AG20443 (cell line): ENCODE results near the gene NOL6.
A peak's percentile ranks its signal among the peaks of the same experiment; 100 is the strongest.
"Not testable (repeated sequence)": the region's sequence is repeated elsewhere in the genome, so short reads cannot be mapped to it uniquely, and the experiment has no call there.

Experiments used
- DNase-seq: peaks from one replicate; pipeline ENCODE4 v3.0.0; 2012; ENCODE audit warnings: low spot score, mixed read lengths

NOL6 gene

GRCh38 chr9:33431420-33431819 is 42.3 kb downstream of the NOL6 start:
- no peak for DNase-seq

GRCh38 chr9:33430942-33431341 is 42.8 kb downstream of the NOL6 start:
- peak; percentile 41 for DNase-seq

- no peak for DNase-seq
Measured at GRCh38 chr9:33429256-33429985, 44.3 kb downstream of the NOL6 start.

- no peak for DNase-seq
Measured at GRCh38 chr9:33426843-33427293, 46.9 kb downstream of the NOL6 start.

- DNase-seq: no peak
Measured at GRCh38 chr9:33425128-33425533, 48.6 kb downstream of the NOL6 start.

GRCh38 chr9:33424492-33424891 is 49.2 kb downstream of the NOL6 start:
- not testable (repeated sequence) for DNase-seq

GRCh38 chr9:33424043-33424442 is 49.7 kb downstream of the NOL6 start:
- not testable (repeated sequence) for DNase-seq

GRCh38 chr9:33419708-33420303 is 53.9 kb downstream of the NOL6 start:
- no peak for DNase-seq

GRCh38 chr9:33418090-33418489 is 55.6 kb downstream of the NOL6 start:
- no peak for DNase-seq

GRCh38 chr9:33416996-33417395 is 56.7 kb downstream of the NOL6 start:
- DNase-seq: no peak

GRCh38 chr9:33415501-33416038 is 58.2 kb downstream of the NOL6 start:
- DNase-seq: peak; percentile 63

GRCh38 chr9:33414889-33415500 is 58.7 kb downstream of the NOL6 start:
- no peak for DNase-seq

- DNase-seq: no peak
Measured at GRCh38 chr9:33414268-33414667, 59.5 kb downstream of the NOL6 start.
